Measurements from ENCODE around the gene KLRF2.

KLRF2 gene

DNA sequence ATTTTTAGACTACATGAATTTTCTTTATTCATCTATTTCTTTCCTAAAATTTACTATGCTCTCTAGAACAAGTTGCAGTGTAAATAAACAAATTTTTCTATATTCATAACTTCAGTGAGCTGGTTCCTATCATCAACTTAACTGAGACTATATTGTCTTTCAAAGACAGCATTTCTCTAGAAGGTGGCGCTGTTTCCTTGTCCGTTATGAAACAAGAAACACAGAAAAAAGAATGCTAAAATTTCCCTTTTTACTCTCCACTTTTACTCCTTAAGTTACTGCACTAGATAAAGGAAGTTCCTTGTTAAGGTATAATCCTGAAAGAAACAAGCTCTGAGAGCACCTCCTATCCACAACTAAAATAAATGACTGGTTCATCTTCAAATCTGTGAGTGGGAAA is 59.1 kb downstream of the KLRF2 start:
- no peak for FAIRE-seq

DNA sequence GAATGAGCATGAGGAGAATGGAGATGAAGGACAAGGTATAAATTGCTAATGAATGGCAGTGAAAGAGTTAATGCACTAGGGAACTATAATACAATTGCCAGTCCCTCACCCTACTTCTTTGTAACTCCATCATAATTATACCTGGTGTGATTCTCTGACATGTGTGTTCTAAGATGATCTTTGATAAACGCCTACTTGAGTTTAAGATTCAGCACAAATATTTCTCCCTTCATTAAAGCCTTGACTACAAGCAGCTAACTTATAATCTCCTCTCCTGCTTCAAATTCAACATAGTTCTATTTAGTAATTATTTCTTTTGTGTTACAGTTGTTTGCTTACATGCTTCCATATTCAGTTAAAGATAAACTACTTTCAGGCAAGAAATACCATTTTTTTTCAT is 60.5 kb downstream of the KLRF2 start:
- no peak for FAIRE-seq

DNA sequence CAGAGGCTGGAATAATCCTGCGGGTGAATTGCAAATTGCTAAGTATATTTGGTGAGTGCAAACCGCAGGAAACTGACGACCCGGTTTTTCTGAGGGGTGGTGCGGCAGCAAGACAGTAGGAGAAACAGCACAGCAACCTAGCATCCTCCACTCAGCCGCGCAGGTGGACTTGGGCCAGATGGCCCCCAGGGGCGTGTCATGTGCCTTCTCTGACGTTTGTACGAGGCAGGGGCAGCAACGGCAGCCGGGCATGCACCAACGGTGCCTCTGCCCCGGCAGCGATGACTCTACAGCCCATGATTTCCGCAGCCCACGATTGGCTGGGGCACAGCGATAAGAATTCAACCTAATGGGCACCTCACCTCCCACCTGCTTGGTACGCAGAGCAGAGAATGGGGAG is 62.0 kb downstream of the KLRF2 start:
- FAIRE-seq, result no peak

DNA sequence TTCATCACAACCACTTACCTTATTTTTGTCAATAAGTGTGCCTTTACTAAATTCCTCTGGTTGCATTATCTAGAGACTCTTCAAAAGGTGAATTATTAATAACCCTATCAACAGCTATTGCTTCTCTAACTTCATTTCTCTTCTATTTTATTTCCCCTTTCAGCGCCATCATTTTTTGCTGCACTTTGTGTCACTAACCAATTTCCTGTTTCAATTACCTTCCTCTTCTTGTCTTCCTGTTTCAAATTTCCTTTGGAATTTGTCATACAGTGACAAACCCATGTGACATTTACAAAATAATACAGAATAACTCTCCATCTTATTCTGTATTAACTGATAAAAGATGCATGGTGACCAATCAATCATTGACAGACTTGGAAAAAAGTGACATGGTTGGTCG is 63.1 kb downstream of the KLRF2 start:
- no peak for FAIRE-seq
